GM10847 (cell line): ENCODE data around the gene NOTCH3.

Experiments used
- POLR2A ChIP-seq: IDR thresholded peaks from 2 replicates; pipeline ENCODE4 v1.6.1; 2011; ENCODE audit not compliant: insufficient read length; ENCODE audit errors: extremely low read depth

Gene NOTCH3

GRCh38 chr19:15161028-15161984, 39.5 kb downstream of the NOTCH3 start:
- no peak for TF ChIP-seq POLR2A

DNA sequence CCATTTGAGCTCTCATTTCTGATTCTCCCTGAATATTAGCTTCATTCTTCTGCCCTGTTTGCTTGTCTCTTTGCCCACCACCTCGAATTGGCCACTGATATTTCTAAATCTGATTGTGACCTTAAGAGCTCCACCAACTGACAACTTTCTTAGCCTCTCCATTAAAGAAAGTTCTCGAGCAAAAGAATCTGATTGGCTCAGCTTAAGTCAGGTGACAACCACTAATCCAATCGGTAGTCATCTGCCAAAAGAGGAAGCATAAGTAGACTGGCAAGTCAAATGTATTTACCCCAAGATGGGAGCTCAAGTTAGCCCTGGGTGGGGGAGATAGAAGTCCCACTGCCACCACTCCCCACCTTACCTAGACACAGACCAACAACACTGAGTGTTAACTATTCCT, 41.5 kb downstream of the NOTCH3 start:
- TF ChIP-seq POLR2A, result no peak

GRCh38 chr19:15156391-15156790, 44.4 kb downstream of the NOTCH3 start:
- TF ChIP-seq POLR2A, result no peak

DNA sequence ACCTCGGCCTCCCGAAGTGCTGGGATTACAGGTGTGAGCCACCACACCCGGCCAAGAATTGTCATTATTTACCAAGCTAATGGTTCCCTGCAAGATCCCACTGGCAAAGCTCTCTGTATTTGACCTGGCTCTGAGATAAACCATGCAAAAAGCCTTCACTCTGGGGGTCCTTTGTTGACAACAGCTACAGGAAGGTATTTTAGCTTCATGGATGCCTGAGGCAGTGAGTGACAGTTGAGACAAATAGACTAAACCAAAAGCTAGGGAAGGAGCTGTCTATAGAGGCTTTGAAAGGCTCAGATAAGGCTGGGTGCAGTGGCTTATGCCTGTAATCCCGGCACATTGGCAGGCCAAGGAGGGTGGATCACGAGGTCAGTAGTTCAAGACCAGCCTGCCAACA, 45.5 kb downstream of the NOTCH3 start:
- no peak for TF ChIP-seq POLR2A

DNA sequence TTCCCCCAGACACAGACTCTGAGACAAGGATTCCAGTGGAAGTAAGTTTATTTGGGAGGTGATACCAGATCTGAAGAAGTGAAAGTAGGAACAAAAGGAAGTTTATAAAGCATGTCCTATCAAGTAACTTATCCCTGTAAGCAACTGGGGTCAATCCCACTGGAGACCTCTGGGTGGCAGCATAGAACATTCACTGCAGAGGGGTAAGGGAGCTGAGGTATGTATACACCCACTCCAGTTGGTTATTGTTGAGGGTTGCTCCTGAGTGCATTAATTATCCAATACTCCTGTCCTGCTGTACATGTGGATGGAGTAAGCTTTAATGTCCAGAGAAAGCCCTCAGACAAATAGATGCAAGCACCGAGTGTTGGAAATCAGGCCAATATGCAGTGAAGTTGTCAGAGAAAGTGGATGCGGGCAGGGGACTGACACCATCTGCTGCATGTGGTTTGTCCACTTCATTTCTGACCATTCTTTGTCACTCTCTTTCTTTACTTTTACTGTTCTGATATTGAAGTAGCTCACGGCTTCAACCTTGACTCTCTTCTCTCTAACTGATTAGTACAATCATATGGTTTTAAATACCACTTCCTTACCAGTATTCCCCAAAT, 46.7 kb downstream of the NOTCH3 start:
- no peak for TF ChIP-seq POLR2A

GRCh38 chr19:15149737-15150136, 51.1 kb downstream of the NOTCH3 start:
- TF ChIP-seq POLR2A, result no peak

DNA sequence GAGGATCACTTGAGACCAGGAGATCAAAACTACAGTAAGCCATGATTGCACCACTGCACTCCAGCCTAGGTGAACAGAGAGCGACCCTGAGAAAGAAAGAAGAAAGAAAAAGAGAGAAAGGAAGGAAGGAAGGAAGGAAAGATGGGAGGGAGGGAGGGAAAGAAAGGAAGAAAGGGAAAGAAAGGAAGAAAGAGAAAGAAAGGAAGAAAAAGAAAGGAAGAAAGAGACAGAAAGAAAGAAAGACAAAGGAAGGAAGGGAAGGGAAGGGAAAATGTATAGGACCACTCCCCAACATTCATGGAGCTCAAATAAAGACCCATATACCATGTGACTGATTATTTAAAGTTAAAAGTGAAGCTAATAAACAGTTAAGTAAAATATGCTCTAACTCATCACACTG, 53.7 kb downstream of the NOTCH3 start:
- no peak for TF ChIP-seq POLR2A

DNA sequence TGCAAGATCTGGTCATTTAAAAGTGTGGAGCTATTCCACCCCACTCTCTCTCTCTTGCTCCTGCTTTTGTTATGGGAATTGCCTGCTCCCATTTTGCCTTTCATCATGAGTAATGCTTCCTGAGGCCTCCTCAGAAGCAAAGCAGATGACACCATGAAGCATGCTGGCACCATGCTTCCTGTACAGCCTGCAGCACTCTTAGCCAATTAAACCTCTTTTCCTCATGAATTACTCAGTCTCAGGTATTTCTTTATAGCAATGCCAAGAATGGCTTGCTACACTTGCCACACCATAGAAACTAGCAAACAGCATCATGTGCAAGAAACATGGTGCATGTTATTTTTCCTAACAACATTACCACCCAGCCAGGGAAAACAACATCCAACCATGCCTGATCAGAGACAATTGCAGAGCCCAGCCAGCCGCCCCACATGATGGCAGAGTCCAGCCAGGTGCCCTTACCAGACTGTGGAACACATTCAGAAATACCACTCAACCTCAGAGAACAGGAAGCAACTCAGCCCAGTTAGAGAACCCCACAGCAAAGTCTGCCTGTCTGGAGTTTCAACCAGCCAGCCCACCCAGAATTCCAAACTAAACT, 56.6 kb downstream of the NOTCH3 start:
- TF ChIP-seq POLR2A, result no peak

DNA sequence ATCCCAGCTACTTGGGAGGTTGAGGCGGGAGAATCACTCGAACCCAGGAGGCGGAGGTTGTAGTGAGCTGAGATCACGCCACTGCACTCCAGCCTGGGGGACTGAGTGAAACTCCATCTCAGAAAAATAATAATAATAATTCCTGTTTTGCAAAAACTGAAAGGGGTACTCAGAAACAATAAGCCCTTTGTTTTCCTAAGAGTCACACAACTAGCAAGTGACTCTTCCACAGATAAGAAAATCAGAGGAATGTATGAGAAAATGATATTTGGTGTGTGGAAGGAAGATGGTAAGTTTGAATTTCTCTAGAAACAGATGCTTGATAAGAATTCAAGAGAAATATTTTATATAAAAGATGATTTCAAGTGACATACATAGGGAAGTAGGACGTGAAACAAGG, 58.5 kb downstream of the NOTCH3 start:
- no peak for TF ChIP-seq POLR2A

DNA sequence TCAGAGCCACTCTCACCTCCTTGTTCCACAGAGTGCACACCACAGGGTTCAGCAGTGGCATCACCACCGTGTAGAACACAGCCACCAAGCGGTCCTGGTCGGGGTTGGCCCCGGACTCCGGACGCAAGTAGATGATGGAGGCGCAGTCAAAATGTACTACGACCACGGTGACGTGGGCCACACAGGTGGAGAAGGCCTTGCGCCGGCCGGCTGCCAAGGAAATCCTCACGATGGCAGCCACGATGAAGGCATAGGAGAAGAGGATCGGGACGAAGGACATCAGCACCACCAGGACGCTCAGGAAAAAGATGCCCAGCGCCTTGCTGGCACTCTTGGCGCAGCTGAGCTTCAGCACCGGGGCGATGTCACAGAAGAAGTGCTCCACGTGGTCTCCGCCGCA, 59.7 kb downstream of the NOTCH3 start:
- TF ChIP-seq POLR2A, result no peak

DNA sequence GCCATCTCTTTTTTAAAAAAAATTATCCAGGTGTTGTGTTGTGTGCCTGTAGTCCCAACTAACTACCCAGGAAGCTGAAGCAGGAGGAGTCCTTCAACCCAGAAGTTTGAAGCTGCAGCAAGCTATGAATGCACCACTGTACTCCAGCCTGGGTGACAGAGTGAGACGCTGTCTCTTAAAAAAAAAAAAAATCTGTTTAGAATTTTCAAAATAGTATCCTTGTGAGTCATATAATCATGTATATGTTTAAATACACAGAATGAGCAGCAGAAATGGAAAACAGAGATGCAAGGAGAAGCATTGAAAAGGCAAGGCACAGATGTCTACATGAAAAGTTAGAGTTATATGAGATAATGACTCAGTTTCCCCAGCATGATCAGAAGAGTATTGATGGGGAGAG, 62.4 kb downstream of the NOTCH3 start:
- no peak for TF ChIP-seq POLR2A

DNA sequence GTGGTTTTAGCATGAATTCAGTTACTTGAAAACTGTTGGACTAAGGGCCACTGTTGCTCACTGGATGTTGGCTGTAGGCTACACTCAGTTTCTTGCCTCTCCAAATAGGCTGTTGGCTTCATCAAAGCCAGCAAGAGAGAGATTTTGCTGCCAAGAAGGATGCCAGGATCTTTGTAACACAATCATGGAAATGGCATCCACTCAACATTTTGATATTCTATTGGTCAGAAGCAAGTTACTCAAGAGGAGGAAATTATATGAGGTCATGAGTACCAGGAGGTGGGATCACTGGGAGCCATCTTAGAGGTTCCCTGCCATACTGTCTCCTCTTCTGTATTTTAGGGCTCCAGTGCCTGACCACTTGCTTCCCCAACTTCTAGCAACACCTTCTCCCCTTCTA, 63.0 kb downstream of the NOTCH3 start:
- TF ChIP-seq POLR2A, result no peak

- TF ChIP-seq POLR2A, result no peak
Measured at GRCh38 chr19:15136234-15136954, 64.4 kb downstream of the NOTCH3 start.

DNA sequence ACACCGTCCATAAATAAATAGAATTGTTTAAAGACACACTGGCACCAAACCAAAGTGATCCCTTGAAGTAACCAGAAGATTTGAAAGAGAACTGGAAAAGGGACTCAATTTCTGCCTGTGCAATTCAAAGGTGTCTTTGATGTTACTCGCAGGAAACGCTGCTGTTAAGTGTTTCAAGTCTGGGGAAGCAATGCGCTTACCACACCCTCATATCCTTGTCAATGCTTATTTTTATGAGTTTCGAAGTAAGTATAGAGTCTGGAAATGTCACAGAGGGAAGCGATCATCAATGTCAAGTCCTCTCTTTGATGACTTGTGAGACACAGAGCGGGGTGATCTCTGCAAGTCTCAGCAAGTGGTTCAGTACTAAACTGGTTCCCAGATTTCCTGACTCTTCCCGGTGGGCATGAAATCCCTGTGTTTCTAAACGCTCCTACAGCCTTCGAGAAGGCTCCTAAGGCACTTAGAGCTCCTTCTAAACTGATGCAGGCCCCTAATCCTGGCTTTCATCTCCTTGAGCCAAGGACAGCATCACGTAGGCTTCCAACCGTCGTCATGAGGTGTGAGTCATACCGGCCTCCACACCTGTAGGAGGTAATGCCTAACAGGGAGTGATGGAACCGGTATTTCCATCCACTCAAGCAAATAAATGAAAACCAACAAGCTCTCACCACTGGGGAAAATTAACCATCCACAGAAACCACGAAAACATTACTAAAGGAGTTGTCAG, 70.8 kb downstream of the NOTCH3 start:
- no peak for TF ChIP-seq POLR2A
